ENCODE results near the gene ZDHHC3.
"Not testable (repeated sequence)": the region's sequence is repeated elsewhere in the genome, so short reads cannot be mapped to it uniquely, and the experiment has no call there.

ZDHHC3 gene

DNA sequence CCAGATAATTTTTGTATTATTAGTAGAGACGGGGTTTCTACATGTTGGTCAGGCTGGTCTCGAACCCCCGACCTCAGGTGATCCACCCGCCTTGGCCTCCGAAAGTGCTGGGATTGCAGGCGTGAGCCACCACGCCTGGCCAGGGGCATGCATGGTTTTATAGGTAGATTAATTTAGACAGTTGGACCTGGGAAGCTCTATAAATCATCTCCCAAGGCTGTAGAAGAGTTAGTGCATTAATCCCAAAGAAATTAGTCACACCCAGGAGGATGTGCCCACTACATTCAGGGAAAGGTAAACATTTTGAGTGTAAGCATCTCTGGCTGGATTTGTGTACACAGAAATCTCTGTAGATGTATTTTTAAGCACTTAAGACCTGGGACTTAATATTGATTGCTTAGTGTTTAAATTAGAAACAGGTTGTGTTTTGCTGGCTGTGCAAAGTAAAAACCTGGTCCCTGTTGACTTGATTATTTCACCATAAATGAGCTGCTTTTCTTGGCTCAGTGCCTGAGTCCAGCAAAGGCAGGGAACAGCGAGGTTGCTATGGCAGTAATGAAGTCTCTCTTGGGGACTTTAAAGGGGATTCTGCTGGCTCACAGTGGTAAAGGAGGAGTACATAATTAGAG is 19.3 kb upstream of the ZDHHC3 start:
- DNase-seq, result peak; percentile 11

DNA sequence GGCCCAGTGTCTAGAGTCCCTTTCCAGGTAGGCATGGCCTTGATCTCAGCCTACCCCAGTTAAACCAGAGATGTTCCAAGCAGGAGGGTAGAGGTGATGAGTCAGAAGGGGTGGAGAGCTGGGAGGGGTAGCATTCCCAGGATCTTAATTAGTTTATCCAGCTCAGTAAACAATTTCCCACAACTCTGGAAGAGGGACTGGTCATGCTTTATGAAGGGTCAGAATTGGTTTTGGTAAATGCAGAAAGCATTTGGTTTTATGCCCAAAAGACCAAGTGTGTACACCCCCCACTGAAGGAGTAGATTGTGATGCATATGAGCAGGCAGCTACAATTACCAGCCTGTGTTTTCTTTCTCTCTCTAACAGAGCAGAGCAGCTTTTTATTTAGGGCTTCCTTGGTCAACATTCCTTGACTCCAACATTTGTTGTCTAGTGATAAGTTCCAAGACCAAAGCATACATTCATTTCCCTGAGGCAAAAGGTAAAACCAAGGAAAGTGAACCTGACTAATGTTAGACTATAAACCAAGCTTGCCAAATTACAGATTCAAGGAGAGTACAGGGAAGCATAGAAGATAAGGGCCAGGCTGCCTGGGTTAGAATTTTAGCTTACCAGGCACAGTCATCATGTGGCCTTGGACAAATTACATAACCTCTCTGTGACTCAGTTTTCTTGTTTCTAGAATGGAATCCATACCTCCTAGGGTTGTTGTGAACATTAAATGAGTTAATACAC is 17.7 kb upstream of the ZDHHC3 start:
- no peak for DNase-seq

DNA sequence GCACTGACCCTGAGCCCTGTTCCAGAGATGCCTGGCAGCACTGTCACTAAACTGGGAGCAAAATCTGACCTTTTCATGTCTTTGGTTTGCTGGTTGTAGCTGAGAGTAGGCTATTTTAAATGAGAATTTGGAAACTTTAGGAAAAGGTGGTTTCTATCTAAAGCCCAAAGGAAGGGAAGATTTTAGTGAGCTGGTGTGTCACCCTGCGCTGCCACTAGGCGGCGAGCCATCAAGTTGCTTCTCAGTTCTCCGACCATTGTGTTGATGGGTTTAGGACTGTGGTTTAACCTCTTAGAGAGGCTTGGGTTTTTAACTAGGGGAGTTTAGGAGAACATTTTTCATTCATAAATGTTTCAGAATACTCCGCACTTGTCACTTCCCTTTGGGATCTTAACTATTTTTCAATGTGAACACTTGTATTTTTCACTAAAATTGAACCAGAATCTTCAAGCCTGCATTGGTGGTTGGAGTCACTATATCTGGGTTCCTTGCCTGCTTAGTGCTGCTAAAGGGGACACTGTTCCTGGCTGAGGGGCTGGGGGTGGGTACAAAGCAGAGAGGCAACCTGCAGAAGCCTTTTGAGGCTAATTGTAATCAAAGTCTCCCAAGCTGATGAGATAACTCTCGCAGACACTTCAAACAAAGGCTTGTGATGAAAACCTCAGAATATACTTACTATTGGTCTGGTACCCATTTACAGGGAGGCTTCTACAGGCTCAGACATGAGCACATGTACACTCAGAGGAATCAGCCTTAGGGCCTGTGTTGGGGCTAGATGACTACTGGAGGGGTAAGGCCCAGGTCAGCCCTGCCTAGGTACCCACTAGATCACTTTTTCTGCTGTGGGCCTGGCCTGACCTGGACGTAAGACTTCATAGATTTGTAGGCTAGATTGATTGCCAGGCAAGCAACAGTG is 16.8 kb upstream of the ZDHHC3 start:
- no peak for DNase-seq

DNA sequence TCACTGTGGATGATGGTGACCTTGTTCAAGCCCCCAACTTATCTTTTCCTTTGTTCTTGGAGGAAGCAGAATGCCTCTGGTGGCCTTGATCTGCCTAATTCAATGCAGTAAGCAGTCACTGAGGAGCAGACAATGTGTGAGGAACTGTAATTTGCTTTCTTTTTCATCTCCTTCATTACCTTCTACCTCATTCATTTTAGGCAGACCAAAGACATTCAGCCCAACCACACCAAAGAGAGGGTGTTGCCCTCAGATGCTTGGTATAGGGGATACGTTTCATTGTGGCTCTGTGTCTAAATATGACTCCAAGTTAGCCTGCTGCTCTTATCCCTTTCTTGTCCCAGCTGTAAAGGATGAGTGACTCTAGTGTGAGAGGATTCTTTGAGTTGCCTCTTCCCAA is 15.4 kb upstream of the ZDHHC3 start:
- DNase-seq, result no peak

DNA sequence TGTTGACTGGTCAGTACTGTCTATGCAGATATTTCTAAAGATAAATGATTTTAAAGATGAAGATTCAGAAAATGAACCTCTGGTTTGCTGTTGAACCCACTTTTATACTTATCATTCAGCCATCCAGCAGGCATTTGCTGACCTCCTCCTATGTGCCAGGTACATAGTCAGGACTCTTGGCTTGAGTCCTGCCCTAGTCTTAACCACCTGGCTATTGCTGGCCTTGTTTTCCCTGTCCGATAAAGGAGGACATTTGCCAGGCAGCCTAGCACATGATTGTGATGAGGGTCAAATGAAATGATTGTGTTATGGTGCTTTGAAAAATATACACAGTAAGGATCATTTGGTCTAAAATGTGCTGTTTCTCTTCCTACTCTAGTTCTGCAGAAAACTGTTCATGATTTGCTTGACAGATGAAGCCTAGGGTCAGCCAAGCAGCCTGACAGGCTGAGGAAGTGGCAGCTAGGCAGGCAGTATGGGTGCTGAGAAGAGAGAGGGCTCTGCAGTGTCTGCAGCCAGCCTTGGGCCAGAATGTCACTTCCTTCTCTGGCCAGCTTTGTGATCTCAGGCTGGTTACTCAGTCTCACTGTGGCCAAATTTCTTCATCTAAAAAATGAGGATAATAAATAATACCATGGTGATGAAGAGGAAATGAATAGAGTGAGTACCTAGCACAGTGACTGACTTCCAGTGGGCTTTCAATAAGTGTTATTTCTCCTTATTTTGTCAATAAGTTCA is 13.8 kb upstream of the ZDHHC3 start:
- no peak for DNase-seq

DNA sequence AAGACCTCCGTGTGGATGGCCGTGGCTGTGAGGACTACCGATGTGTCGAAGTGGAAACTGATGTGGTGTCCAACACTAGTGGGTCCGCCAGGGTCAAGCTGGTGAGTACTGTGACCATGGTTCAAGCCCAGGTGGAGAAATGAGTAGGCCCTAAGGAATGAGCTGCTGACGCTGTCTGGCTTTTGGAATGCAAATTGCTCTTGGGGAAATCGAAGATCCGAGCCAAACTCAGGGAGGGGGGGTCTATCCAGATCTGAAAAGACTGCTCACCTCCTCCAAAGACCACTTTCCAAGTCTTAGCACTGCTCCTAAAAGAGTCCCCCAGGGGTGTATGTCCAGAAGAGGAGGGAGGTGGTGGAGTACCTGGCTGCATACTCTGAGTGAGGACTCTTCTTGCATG is 13.2 kb upstream of the ZDHHC3 start:
- no peak for DNase-seq

DNA sequence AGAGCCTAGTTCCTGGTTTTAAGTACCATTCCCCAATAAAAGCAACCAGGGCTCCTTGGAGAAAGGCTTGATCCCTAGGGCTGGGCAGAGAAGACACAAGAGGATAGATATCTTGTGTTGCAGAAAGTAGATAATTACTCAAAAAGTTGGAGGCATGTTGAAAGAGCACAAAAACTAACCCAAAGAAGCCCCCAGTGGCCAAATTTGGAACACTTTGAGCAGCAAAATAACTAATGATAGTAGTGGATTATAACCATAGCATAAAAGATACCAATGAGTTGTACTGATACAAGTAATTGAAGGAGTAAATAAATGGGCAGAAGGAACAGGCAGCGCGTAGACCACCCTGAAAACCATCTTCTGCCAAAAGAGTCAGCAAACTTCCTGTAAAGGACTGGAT is 12.1 kb upstream of the ZDHHC3 start:
- DNase-seq, result no peak

DNA sequence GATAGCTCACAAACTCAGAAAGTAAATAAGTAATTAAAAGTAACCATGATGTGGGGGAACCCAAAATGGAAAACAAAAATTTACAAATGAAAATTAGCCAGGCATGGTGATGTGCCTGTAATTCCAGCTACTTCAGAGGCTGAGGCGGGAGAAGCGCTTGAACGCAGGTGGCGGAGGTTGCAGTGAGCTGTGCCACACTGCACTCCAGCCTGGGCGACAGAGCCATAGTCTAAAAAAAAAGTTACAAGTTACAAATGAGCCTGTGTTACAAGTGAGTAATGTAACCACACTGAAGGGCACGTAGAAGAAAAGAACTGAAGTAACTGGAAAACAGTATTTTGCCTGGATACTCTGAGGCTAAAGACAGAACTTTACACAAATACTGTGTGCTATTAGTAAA is 11.4 kb upstream of the ZDHHC3 start:
- DNase-seq, result no peak

DNA sequence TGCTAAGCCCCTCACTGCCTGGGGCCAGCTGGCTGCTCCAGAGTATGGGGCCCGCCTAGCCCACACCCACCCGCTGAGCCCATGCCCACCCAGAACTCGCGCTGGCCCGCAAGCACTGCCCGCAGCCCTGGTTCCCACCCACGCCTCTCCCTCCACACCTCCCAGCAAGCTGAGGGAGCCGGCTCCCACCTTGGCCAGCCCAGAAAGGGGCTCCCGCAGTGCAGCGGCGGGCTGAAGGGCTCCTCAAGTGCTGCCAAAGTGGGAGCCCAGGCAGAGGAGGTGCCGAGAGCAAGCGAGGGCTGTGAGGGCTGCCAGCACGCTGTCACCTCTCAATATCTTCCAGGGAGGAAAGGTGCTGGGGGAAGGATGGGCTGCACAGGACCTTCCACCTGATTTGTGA is 10.4 kb upstream of the ZDHHC3 start:
- DNase-seq, result not testable (repeated sequence)

DNA sequence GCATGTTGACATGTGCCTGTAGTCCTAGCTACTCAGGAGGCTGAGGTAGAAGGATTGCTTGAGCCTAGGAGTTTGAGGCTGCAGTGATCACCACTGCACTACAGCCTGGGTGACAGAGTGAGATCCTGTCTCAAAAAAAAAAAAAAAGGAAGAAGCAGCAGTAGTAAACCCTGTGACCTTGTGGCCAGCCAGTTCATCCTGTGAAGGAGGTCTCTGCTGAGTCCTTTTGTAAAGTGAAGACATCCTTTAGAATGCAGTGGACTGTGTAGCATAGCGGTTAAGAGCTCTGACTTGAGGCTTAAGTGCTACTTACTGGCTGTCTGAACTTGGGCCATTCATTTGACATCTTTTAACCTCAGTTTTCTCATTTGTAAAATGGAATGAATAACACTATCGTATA is 8.4 kb upstream of the ZDHHC3 start:
- DNase-seq, result no peak

DNA sequence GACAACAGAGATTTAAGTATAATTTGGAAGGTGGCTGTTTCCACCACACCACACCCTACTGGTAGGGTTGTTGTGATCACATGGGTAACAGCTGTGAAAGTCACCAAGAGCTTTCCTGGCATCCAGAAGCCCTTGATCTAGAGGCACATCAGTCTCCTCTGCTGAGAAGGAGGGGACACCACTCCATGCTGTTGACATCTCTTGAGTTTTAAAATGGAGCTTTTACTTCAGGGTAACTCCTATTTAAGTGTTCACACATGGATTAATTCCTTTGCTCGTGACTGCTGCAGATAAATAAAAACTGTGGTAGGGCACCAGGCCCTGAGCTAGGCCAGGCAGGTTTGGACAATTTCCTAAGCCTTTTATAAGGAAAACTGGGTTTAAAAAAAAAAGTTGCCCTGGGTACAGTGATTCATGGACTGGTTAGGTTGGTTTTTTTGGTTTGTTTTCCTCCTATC is 7.5 kb upstream of the ZDHHC3 start:
- DNase-seq, result no peak

DNA sequence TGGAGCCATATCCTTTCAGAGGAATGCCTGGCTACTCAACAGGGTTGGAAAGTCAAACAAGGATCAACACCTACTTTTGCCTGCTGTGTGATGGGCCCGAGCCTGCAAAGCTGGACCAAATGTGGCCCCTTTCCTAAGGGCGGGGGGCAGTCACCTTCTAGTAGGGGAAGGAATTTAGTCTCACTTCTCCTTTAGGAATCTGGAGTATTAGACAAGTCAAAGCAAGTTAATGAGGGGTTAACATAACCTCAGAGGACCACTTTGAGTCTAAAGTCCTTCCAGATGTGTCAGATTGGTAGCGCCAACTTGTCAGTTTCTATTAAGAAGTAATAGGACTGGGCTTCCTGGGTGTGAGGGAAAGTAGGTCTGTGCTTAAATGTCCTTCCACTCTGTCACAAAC is 6.8 kb upstream of the ZDHHC3 start:
- no peak for DNase-seq

DNA sequence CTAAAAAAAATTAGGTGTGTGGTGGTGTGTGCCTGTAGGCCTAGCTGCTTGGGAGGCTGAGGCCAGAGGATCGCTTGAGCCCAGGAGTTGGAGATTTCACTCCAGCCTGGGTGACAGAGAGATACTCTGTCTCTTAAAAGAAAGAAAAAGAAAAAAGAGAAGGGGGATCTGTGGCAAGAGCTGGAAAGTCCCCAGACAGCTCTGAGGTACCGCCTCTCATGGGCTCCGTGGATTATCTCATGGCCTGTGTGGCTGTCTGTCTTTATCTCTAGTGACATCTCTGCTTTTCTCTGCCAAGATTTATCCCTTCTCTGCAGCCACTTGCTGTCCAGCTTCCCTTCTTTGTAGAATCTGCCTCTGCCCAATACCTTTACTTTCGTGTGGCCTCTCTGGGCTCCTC is 5.8 kb upstream of the ZDHHC3 start:
- no peak for DNase-seq

DNA sequence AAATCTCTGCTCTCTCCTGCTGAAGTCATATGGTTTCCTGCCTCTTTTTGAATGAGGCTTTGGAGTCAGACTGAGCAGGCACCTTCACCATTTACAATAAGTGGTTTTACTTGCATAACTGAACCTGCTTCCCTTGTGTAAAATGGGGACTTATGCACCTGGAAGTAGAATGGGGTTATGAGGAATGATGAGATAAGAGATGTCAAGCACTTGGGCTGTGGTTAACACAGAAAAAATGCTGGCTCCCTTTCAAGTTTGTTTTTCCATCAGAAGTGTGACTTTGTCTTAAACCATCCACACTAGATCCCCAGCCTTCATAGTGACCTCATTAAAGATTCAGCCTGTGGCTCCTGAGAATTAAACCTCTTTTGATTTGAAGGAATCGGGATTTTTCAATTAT is 5.2 kb upstream of the ZDHHC3 start:
- no peak for DNase-seq

DNA sequence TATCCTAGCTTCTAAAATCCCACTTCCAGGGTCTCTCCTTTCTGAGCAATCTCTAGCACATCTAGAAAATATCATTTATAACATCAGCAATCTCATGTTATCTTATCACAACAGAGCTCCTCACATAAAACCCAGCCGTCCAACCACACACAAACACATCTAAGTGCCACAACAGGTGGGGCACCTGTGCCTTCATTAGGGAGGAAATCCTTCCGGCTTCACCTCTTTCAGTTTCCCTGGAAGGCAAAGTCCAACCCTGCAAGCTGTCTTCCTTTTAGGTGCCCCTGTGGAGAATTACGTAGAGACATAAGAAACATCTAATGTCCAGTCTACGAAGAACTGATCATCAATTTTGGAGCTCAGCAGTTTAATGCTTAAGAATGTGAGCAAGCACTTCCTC is 1.6 kb downstream of the ZDHHC3 start:
- no peak for DNase-seq

DNA sequence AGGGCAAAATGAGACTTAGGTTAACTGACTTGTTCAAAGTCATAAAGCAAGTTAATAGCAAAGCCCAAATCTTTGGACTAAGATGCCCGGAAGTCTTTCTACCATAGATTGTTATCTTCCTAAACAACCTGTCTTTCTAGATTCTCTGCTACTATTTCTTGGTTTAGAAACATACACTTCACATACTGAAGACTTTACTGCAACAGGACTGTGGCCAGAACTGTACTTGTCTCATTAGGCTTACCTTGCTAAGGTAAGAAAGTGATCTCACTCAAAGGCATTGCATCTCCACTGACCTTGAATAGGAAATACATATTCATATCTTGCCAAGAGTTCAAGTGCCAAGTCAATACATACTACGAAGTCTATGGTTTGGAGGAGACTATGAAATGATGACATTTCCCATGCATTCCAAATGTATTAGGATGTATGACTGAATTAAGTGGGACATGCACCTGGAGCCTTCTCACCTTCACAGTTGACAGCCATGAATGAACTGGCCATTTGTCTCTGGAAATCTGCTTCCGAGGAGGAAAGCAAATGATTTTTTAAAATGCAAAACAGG is 5.0 kb downstream of the ZDHHC3 start:
- DNase-seq, result no peak

DNA sequence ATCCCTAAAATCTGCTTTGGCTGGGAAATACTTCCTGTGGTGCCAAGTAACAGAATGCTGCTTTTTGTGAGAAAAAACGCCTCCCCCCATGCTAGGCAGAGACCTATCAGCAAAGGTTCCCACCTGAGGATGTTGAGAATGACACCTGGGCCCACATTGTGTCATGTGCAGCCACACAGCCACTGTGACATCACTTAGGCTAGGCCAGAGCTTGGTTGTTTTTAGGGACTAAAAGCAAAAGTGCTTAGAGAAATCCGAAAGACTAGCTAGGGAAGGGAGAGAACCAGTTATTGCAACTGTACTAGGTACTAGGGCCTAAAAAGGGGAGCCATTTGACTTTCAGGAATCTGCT is 6.2 kb downstream of the ZDHHC3 start:
- DNase-seq, result no peak

DNA sequence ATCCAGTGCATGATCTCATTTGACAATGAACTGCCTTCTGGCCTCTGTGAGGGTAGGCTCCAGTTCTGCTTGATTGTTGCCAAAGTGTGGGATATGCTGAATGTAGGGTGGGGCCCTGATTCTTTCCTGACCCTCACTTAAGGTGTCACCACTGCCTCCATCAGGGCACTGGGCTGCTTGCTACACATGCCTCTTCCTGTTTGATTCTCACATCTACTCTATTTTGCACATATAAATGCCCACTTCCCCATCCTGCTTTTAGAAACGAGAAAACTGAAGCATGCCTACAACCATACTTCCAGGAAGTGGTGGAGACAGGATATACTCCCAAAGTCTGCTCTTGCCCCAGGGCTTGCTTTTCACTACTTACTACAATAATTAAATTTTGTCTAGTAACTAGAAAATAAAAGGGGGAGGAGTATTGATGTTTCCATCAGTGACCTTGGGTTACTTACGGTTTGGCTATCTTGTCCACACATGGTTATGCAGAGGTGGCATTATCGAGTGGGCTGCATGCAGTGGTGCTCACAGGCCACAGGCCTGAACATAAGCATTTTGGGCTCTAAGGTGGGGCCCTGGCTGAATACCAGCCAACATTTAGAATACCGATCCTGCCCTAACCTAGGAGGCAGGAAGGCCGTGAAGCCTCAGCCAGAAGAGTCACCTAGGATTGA is 6.7 kb downstream of the ZDHHC3 start:
- DNase-seq, result no peak

DNA sequence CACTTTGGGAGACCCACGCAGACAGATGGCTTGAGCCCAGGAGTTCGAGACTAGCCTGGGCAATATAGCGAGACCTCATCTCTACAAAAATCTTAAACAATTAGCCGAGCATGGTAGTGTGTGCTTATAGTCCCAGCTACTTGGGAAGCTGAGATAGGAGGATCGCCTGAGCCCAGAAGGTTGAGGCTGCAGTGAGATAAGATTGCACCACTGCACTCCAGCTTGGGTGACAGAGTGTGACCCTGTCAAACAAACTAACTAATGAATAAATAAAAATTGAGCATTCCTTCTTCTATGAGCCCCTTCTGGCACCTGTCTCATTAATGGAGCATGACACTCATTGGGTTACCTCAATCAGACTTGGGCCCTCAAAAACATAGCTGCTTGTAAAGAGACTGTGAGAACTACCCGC is 7.5 kb downstream of the ZDHHC3 start:
- no peak for DNase-seq

DNA sequence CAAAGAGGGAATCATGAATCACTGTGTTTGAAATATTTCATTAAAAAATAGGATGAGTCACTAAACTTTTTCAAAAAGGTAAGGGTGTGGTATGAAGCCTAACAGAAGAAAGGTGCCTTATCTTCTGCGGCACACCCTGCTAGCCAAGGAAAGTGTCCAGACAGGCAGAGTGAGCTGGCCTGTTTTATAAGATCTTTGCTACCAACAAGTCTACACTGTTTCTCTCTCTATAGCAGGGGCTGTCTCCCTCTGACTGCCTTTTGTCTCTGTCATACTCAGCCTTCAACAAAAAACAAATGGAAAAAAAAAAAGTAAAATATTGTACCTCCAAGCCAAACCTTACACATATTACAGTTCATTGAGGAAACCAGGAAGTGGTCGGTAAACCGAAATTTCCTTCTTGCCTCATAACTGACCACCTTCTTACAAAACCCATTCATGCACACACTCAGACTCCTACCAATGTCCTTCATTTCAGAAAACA is 9.1 kb downstream of the ZDHHC3 start:
- DNase-seq, result no peak

DNA sequence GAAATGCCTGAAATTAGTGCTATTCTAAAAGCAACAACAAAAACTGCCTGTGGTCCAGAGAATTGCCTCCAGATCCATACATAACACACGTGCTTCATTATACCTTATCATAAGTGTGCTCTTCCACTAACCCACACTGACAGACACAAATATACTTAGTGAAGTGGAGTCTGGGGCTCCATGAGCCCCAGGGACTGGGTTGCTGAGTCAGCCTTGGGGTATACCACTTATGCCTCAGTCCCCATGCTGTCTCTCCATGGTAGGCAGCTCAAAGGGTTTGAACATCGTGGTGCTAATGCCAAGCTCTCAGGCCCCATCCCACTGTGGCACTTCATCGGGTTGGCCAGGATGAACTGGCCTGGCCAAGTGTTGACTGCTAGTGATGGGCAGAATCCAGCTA is 10.8 kb downstream of the ZDHHC3 start:
- DNase-seq, result no peak
